HG03064 (cell line): ENCODE measurements around the gene TLR10.
"Not testable (repeated sequence)": the region's sequence is repeated elsewhere in the genome, so short reads cannot be mapped to it uniquely, and the experiment has no call there.

Experiments
- ATAC-seq: cut with Tn5 transposase; IDR thresholded peaks from one replicate; pipeline ENCODE4 v1.9.1; 2021; ENCODE audit warnings: low read depth; ENCODE audit not compliant: unreplicated experiment

Gene TLR10

GRCh38 chr4:38769441-38769840 lies 13.3 kb downstream of the TLR10 start:
- no peak for ATAC-seq

- no peak for ATAC-seq
These were observed 13.8 kb downstream of the TLR10 start for GRCh38 chr4:38768968-38769394.

GRCh38 chr4:38766940-38767339 lies 15.8 kb downstream of the TLR10 start:
- ATAC-seq, result not testable (repeated sequence)

- ATAC-seq, result no peak
These were observed 17.4 kb downstream of the TLR10 start for GRCh38 chr4:38765382-38765781.

- ATAC-seq, result no peak
These were observed 18.5 kb downstream of the TLR10 start for GRCh38 chr4:38764277-38764676.

- no peak for ATAC-seq
These were observed 20.2 kb downstream of the TLR10 start for GRCh38 chr4:38762560-38762959.

GRCh38 chr4:38759790-38760122 lies 23.0 kb downstream of the TLR10 start:
- no peak for ATAC-seq

- no peak for ATAC-seq
These were observed 23.5 kb downstream of the TLR10 start for GRCh38 chr4:38759113-38759789.

GRCh38 chr4:38757945-38758600 lies 24.7 kb downstream of the TLR10 start:
- no peak for ATAC-seq

GRCh38 chr4:38752941-38753806 lies 29.6 kb downstream of the TLR10 start:
- ATAC-seq, result no peak

- peak; percentile 93 for ATAC-seq
These were observed 30.3 kb downstream of the TLR10 start for GRCh38 chr4:38752372-38752940.

GRCh38 chr4:38751341-38752010 lies 31.3 kb downstream of the TLR10 start:
- no peak for ATAC-seq

- no peak for ATAC-seq
These were observed 33.5 kb downstream of the TLR10 start for GRCh38 chr4:38749336-38749735.

- ATAC-seq, result no peak
These were observed 35.2 kb downstream of the TLR10 start for GRCh38 chr4:38747629-38748028.

- ATAC-seq, result no peak
These were observed 36.9 kb downstream of the TLR10 start for GRCh38 chr4:38745881-38746280.

- ATAC-seq, result no peak
These were observed 38.9 kb downstream of the TLR10 start for GRCh38 chr4:38743866-38744265.

GRCh38 chr4:38740303-38740702 lies 42.5 kb downstream of the TLR10 start:
- no peak for ATAC-seq

GRCh38 chr4:38738940-38739803 lies 43.6 kb downstream of the TLR10 start:
- no peak for ATAC-seq

GRCh38 chr4:38735870-38736269 lies 46.9 kb downstream of the TLR10 start:
- ATAC-seq, result no peak

- ATAC-seq, result no peak
These were observed 47.9 kb downstream of the TLR10 start for GRCh38 chr4:38734911-38735310.
